ENCODE data around the gene FGD2. TPM values are rescaled to one million over a fixed set of nuclear protein-coding genes. Genes with fewer than 3 reads are reported as not detected.

FGD2 gene
- total and polyA plus RNA-seq, 10 of the 15 experiments (the other 5 are each of a cell fraction or from before 2014, with no cell fraction given) = 5.2 to 88.1 (median 33.2) TPM

DNA sequence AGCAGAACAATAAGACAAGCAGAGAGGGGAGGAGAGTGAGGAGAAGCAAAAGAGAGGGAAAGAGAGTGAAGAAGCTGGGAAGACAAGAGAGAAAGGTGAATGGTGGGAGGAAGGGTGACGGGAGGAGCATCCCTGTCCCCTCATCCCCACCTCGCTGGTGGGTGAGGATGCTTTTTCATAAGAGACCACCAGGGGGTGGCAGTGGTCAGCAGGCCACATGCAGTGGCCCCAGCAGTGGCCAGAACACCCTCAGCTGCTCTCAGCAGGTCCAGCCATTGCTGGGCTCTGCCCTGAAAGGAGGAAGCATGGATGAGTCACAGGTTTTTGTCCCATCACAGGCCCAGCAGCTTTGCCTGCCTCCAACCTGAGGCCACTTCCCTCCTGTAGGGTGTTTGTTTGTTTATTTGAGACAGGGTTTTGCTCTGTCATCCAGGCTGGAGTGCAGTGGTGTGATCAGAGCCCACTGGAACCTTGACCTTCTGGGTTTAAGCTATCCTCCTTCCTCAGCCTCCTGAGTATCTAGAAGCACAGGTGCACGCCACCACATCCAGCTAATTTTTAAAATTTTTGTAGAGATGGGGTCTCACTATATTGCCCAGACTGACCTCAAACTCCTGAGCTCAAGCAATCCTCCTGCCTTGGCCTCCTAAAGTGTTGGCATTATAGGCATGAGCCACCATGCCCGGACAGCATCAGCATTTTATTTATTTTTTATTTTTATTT, 24.0 kb downstream of the FGD2 start:
- intact Hi-C loops (cut with micrococcal nuclease; ENCODE audit: unreplicated experiment) = loop anchor here (1.0 kb wide), 2 partner anchors 143 to 179 kb away; no protein-coding TSS in a partner anchor
- no TSS peak for BruUV-seq (replicated peaks)
- ChIA-PET SMC1A (ENCODE audit: uncharacterized antibody, unreplicated experiment) (interaction anchor here (0.7 to 6.3 kb wide), 8 partner anchors 9 to 180 kb away, joined by 3 to 41 read pairs (median 6); no protein-coding TSS in a partner anchor), CTCF (interaction anchor here (0.7 to 6.4 kb wide), 19 partner anchors 9 to 264 kb away, joined by 3 to 76 read pairs (median 6); partner anchors contain the start of gene PIM1), RAD21 (ENCODE audit: unreplicated experiment) (interaction anchor here (0.9 to 5.0 kb wide), 6 partner anchors 11 to 181 kb away, joined by 3 to 46 read pairs (median 12); no protein-coding TSS in a partner anchor), POLR2A (interaction anchor here (0.6 to 0.9 kb wide), 3 partner anchors 12 to 134 kb away, joined by 3 to 4 read pairs (median 3); no protein-coding TSS in a partner anchor)
- H3K27ac ChIP-seq (ENCODE audit: control insufficient read depth, insufficient read depth) = no peak overlapping the region
- H3K36me3 ChIP-seq (ENCODE audit: control insufficient read depth in 2 of 2, insufficient read depth in 2 of 2, low read length in 1 of 2) = peaks cover 0 to 5% of the 10 kb centered on the region in 2 experiments; a peak in 3 of 4 replicates
- TF ChIP-seq NR2C2 (IDR thresholded peaks at IDR 0.05; ENCODE audit: borderline replicate concordance, control insufficient read depth, insufficient read length, low read depth) = no peak
- TF ChIP-seq HDAC2 (IDR thresholded peaks at IDR 0.05) = no peak
- no peak for TF ChIP-seq WRNIP1 (IDR thresholded peaks at IDR 0.05; ENCODE audit: borderline replicate concordance, low read depth, low read length)
- 0 out of 3 replicates have a peak, but pooled peaks of 1 of the 2 experiments have one; percentile 12 for TF ChIP-seq EGR1 (IDR thresholded peaks at IDR 0.05; ENCODE audit: borderline replicate concordance in 1 of 2, low read depth in 2 of 2, low read length in 2 of 2)
- no peak for TF ChIP-seq EZH2 (IDR thresholded peaks at IDR 0.05; ENCODE audit: borderline replicate concordance, control insufficient read depth, low read depth, low read length)
- TF ChIP-seq SUZ12 (IDR thresholded peaks at IDR 0.05; ENCODE audit: unreplicated experiment) = no peak
- TF ChIP-seq YY1 (IDR thresholded peaks at IDR 0.05; ENCODE audit: low read depth, low read length) = peak; percentile 61; the same call in 1 of the 2 replicates
- no peak for TF ChIP-seq ZNF384 (IDR thresholded peaks at IDR 0.05; ENCODE audit: borderline replicate concordance, low read depth, low read length)
- TF ChIP-seq RUNX3 (IDR thresholded peaks at IDR 0.05; ENCODE audit: low read length) = peak; percentile 10; the same call in 1 of the 2 replicates
- peak; percentile 88 for TF ChIP-seq RAD21 (IDR thresholded peaks at IDR 0.05; ENCODE audit: insufficient read depth, low read depth, low read length)
- peak; percentile 88 for TF ChIP-seq SMC3 (IDR thresholded peaks at IDR 0.05; ENCODE audit: borderline replicate concordance, low read length)
- TF ChIP-seq, protein P1, sequence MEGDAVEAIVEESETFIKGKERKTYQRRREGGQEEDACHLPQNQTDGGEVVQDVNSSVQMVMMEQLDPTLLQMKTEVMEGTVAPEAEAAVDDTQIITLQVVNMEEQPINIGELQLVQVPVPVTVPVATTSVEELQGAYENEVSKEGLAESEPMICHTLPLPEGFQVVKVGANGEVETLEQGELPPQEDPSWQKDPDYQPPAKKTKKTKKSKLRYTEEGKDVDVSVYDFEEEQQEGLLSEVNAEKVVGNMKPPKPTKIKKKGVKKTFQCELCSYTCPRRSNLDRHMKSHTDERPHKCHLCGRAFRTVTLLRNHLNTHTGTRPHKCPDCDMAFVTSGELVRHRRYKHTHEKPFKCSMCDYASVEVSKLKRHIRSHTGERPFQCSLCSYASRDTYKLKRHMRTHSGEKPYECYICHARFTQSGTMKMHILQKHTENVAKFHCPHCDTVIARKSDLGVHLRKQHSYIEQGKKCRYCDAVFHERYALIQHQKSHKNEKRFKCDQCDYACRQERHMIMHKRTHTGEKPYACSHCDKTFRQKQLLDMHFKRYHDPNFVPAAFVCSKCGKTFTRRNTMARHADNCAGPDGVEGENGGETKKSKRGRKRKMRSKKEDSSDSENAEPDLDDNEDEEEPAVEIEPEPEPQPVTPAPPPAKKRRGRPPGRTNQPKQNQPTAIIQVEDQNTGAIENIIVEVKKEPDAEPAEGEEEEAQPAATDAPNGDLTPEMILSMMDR (IDR thresholded peaks at IDR 0.05 in 2 of 3, conservative IDR thresholded peaks at IDR 0.05 in 1 of 3; ENCODE audit: control insufficient read depth in 2 of 3, extremely low read depth in 1 of 3, insufficient read depth in 1 of 3, low read depth in 3 of 3, low read length in 3 of 3) = peak; percentile 68 to 75 (median 72)
- H3K4me1 ChIP-seq (ENCODE audit: control insufficient read depth, insufficient read depth, low read length) = no peaks in the 10 kb centered on the region
- H4K20me1 ChIP-seq (ENCODE audit: control insufficient read depth, insufficient read depth) = no peaks in the 10 kb centered on the region
- ATAC-seq (peak; percentile 90), FAIRE-seq (peak; percentile 61), DNase-seq (ENCODE audit: low read depth, low spot score) (no peak)
- no peak overlapping the region for H3K9ac ChIP-seq (ENCODE audit: control insufficient read depth, insufficient read depth, low read length)
- no peaks in the 10 kb centered on the region for H3K27me3 ChIP-seq (replicated peaks in 1 of 2; ENCODE audit: control insufficient read depth in 2 of 2, insufficient read depth in 2 of 2, low read length in 1 of 2)
- H3K9me3 ChIP-seq (replicated peaks; ENCODE audit: control insufficient read depth, insufficient read depth, low read length) = no peaks in the 10 kb centered on the region; the same call in 2 of the 3 replicates
- 70% methylated on average over 4 of the region's 4 CpGs for WGBS (ENCODE audit: insufficient coverage, insufficient replicate concordance, low lambda C conversion rate, missing lambda C conversion rate)
- no peaks in the 10 kb centered on the region for H3K79me2 ChIP-seq (ENCODE audit: control insufficient read depth, insufficient read depth, low read length)
- no peak overlapping the region for H3K4me3 ChIP-seq
- H2AFZ ChIP-seq (ENCODE audit: control insufficient read depth, low read depth, low read length) = no peak overlapping the region
- in situ Hi-C loops (cut with MboI) = loop anchor here (10.0 kb wide), 2 partner anchors 145 to 175 kb away; partner anchors contain the start of gene PIM1
- H3K4me2 ChIP-seq (ENCODE audit: control insufficient read depth, insufficient read depth) = no peak overlapping the region
